Measurements from ENCODE around the gene TTN. TPM values are rescaled to one million over a fixed set of nuclear protein-coding genes. Genes with fewer than 3 reads are reported as not detected.
"Not testable (repeated sequence)": the region's sequence is repeated elsewhere in the genome, so short reads cannot be mapped to it uniquely, and the experiment has no call there.

The TTN gene
- total and polyA plus RNA-seq, 2 donors (not counting 1 experiment from before 2014, with no cell fraction given): 0.14 to 0.33 TPM

GRCh38 chr2:178527592-178527991 is 279.6 kb downstream of the TTN start:
- Histone ChIP-seq H3K9ac (ENCODE audit: insufficient read depth, low read length) (no peak overlapping the region), H3K4me3 (replicated peaks in 1 of 4; ENCODE audit: control extremely low read depth in 1 of 4, insufficient read depth in 1 of 4, low read depth in 3 of 4, low read length in 4 of 4) (no peak overlapping the region), H4K20me1 (ENCODE audit: control insufficient read depth, extremely low read depth, insufficient read depth, low read length) (no peaks in the 10 kb centered on the region), H3K79me2 (ENCODE audit: control insufficient read depth, insufficient read depth, low read length) (peaks cover 17% of the 10 kb centered on the region), H3K4me2 (ENCODE audit: extremely low read depth, insufficient read depth, low read length) (no peak overlapping the region), H3K27ac (ENCODE audit: insufficient read depth, low read length) (no peak overlapping the region), H3K4me1 (ENCODE audit: control insufficient read depth, extremely low read depth, insufficient read depth, low read length) (no peaks in the 10 kb centered on the region), H3K9me3 (ENCODE audit: control insufficient read depth, insufficient read depth, low read depth, low read length) (no peaks in the 10 kb centered on the region), H3K27me3 (ENCODE audit: control insufficient read depth, insufficient read depth, low read length) (no peaks in the 10 kb centered on the region), H3K36me3 (ENCODE audit: control insufficient read depth, insufficient read depth, low read length) (no peaks in the 10 kb centered on the region), H2AFZ (ENCODE audit: low read length) (no peak overlapping the region)
- DNase-seq (ENCODE audit: low read depth in 2 of 2): no peak
- TF ChIP-seq EZH2 (IDR thresholded peaks at IDR 0.05; ENCODE audit: low read length, missing control alignments) (no peak), CTCF (conservative IDR thresholded peaks at IDR 0.05 in 1 of 2, IDR thresholded peaks at IDR 0.05 in 1 of 2; ENCODE audit: low read depth in 1 of 2, low read length in 2 of 2) (no peak)

DNA sequence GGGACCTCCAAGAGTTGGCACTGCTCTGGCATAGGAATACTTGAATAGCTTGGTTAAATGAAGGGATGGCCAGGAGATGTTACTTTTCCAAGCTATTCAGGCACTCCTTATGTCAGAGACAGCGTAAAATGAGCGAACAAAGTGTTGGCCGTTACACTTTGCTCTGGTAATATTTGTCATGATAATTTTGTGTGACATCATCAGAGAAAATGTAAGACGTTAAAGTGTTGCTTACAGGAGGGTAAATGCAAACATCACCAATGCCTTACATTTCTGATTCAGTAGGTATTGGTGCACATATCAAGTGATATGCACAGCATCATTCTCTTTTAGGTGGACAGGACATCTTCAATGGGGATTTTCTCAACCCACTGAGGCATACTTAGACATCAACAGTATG is 281.0 kb downstream of the TTN start:
- TF ChIP-seq EZH2 (IDR thresholded peaks at IDR 0.05; ENCODE audit: low read length, missing control alignments) (no peak), CTCF (conservative IDR thresholded peaks at IDR 0.05 in 1 of 2, IDR thresholded peaks at IDR 0.05 in 1 of 2; ENCODE audit: low read depth in 1 of 2, low read length in 2 of 2) (no peak)
- no peaks in the 10 kb centered on the region for H3K4me1 ChIP-seq (ENCODE audit: control insufficient read depth, extremely low read depth, insufficient read depth, low read length)
- no peak overlapping the region for H3K9ac ChIP-seq (ENCODE audit: insufficient read depth, low read length)
- no peaks in the 10 kb centered on the region for H4K20me1 ChIP-seq (ENCODE audit: control insufficient read depth, extremely low read depth, insufficient read depth, low read length)
- no peak overlapping the region for H3K27ac ChIP-seq (ENCODE audit: insufficient read depth, low read length)
- DNase-seq (ENCODE audit: low read depth in 2 of 2): no peak
- H3K27me3 ChIP-seq (ENCODE audit: control insufficient read depth, insufficient read depth, low read length): no peaks in the 10 kb centered on the region
- H3K79me2 ChIP-seq (ENCODE audit: control insufficient read depth, insufficient read depth, low read length): peaks cover 17% of the 10 kb centered on the region
- no peak overlapping the region for H3K4me2 ChIP-seq (ENCODE audit: extremely low read depth, insufficient read depth, low read length)
- no peaks in the 10 kb centered on the region for H3K9me3 ChIP-seq (ENCODE audit: control insufficient read depth, insufficient read depth, low read depth, low read length)
- no peak overlapping the region for H3K4me3 ChIP-seq (replicated peaks in 1 of 4; ENCODE audit: control extremely low read depth in 1 of 4, insufficient read depth in 1 of 4, low read depth in 3 of 4, low read length in 4 of 4)
- no peaks in the 10 kb centered on the region for H3K36me3 ChIP-seq (ENCODE audit: control insufficient read depth, insufficient read depth, low read length)
- no peak overlapping the region for H2AFZ ChIP-seq (ENCODE audit: low read length)

DNA sequence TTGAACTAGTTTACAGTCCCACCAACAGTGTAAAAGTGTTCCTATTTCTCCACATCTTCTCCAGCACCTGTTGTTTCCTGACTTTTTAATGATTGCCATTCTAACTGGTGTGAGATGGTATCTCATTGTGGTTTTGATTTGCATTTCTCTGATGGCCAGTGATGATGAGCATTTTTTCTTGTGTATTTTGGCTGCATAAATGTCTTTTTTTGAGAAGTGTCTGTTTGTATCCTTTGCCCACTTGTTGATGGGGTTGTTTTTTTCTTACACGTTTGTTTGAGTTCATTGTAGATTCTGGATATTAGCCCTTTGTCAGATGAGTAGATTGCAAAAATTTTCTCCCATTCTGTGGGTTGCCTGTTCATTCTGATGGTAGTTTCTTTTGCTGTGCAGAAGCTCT is 281.8 kb downstream of the TTN start:
- peaks cover 17% of the 10 kb centered on the region for H3K79me2 ChIP-seq (ENCODE audit: control insufficient read depth, insufficient read depth, low read length)
- H3K27ac ChIP-seq (ENCODE audit: insufficient read depth, low read length); H3K9me3 ChIP-seq (ENCODE audit: control insufficient read depth, insufficient read depth, low read depth, low read length); H3K4me3 ChIP-seq (replicated peaks in 1 of 4; ENCODE audit: control extremely low read depth in 1 of 4, insufficient read depth in 1 of 4, low read depth in 3 of 4, low read length in 4 of 4); H2AFZ ChIP-seq (ENCODE audit: low read length); H3K9ac ChIP-seq (ENCODE audit: insufficient read depth, low read length); H3K4me2 ChIP-seq (ENCODE audit: extremely low read depth, insufficient read depth, low read length); H3K36me3 ChIP-seq (ENCODE audit: control insufficient read depth, insufficient read depth, low read length); H3K27me3 ChIP-seq (ENCODE audit: control insufficient read depth, insufficient read depth, low read length); DNase-seq (ENCODE audit: low read depth in 2 of 2); H4K20me1 ChIP-seq (ENCODE audit: control insufficient read depth, extremely low read depth, insufficient read depth, low read length); H3K4me1 ChIP-seq (ENCODE audit: control insufficient read depth, extremely low read depth, insufficient read depth, low read length): not testable (repeated sequence)

DNA sequence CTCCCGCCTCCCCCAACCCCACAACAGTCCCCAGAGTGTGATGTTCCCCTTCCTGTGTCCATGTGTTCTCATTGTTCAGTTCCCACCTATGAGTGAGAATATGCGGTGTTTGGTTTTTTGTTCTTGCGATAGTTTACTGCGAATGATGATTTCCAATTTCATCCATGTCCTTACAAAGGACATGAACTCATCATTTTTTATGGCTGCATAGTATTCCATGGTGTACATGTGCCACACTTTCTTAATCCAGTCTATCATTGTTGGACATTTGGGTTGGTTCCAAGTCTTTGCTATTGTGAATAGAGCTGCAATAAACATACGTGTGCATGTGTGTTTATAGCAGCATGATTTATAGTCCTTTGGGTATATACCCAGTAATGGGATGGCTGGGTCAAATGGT is 282.2 kb downstream of the TTN start:
- DNase-seq (ENCODE audit: low read depth in 2 of 2); H3K27ac ChIP-seq (ENCODE audit: insufficient read depth, low read length); H3K9ac ChIP-seq (ENCODE audit: insufficient read depth, low read length); H3K36me3 ChIP-seq (ENCODE audit: control insufficient read depth, insufficient read depth, low read length); H3K4me2 ChIP-seq (ENCODE audit: extremely low read depth, insufficient read depth, low read length); H3K4me3 ChIP-seq (replicated peaks in 1 of 4; ENCODE audit: control extremely low read depth in 1 of 4, insufficient read depth in 1 of 4, low read depth in 3 of 4, low read length in 4 of 4); H3K9me3 ChIP-seq (ENCODE audit: control insufficient read depth, insufficient read depth, low read depth, low read length); H4K20me1 ChIP-seq (ENCODE audit: control insufficient read depth, extremely low read depth, insufficient read depth, low read length); H3K4me1 ChIP-seq (ENCODE audit: control insufficient read depth, extremely low read depth, insufficient read depth, low read length); H3K27me3 ChIP-seq (ENCODE audit: control insufficient read depth, insufficient read depth, low read length); H2AFZ ChIP-seq (ENCODE audit: low read length): not testable (repeated sequence)
- peaks cover 17% of the 10 kb centered on the region for H3K79me2 ChIP-seq (ENCODE audit: control insufficient read depth, insufficient read depth, low read length)

Measured in fibroblast of lung (primary cell).